Hepatocyte (in vitro differentiated cells): ENCODE measurements around the gene PKNOX1. TPM values are rescaled to one million over a fixed set of nuclear protein-coding genes. Genes with fewer than 3 reads are reported as not detected.

Source experiments
- DNase-seq: peaks from one replicate; pipeline ENCODE4 v3.0.0-alpha.2; 2016; ENCODE audit warnings: low spot score
- H2AFZ ChIP-seq: fragments of 200-600 bp; sonication (generic); 2 replicates; pipeline ENCODE4 v1.6.0; 2016; ENCODE audit warnings: antibody characterized with exemption, mild to moderate bottlenecking
- H3K27ac ChIP-seq: fragments of 200-600 bp; sonication (generic); 2 replicates; pipeline ENCODE4 v1.5.1; 2016; ENCODE audit warnings: mild to moderate bottlenecking
- H3K27me3 ChIP-seq: fragments of 200-600 bp; sonication (generic); 2 replicates; pipeline ENCODE4 v1.6.1; 2016
- H3K36me3 ChIP-seq: fragments of 200-600 bp; sonication (generic); replicated peaks from 2 replicates; pipeline ENCODE4 v1.5.1; 2016; ENCODE audit warnings: low read depth; ENCODE audit not compliant: insufficient read depth
- H3K4me1 ChIP-seq: fragments of 200-600 bp; sonication (generic); 2 replicates; pipeline ENCODE4 v1.5.1; 2016; ENCODE audit warnings: mild to moderate bottlenecking, moderate library complexity; ENCODE audit not compliant: insufficient read depth
- H3K4me2 ChIP-seq: fragments of 200-600 bp; sonication (generic); 2 replicates; pipeline ENCODE4 v1.6.0; 2016
- H3K4me3 ChIP-seq: fragments of 200-600 bp; sonication (generic); 2 replicates; pipeline ENCODE4 v1.5.1; 2016; ENCODE audit warnings: mild to moderate bottlenecking
- H3K79me2 ChIP-seq: fragments of 200-600 bp; sonication (generic); 2 replicates; pipeline ENCODE4 v1.6.0; 2017; ENCODE audit warnings: mild to moderate bottlenecking
- H3K9me2 ChIP-seq: fragments of 200-600 bp; sonication (generic); replicated peaks from 2 replicates; pipeline ENCODE4 v1.6.0; 2017; ENCODE audit warnings: mild to moderate bottlenecking; ENCODE audit not compliant: insufficient read depth
- H3K9me3 ChIP-seq: fragments of 200-600 bp; sonication (generic); 2 replicates; pipeline ENCODE4 v1.5.1; 2016; ENCODE audit warnings: low read depth, mild to moderate bottlenecking
- H4K20me1 ChIP-seq: fragments of 200-600 bp; sonication (generic); 2 replicates; pipeline ENCODE4 v1.6.0; 2016; ENCODE audit warnings: mild to moderate bottlenecking; ENCODE audit not compliant: insufficient read depth, poor library complexity, severe bottlenecking
- EZH2 ChIP-seq: fragments of 200-600 bp; sonication (generic); IDR thresholded peaks from 2 replicates; pipeline ENCODE4 v1.6.1; 2016; ENCODE audit warnings: antibody characterized with exemption, mild to moderate bottlenecking, borderline replicate concordance
- EZH2phosphoT487 ChIP-seq: fragments of 200-600 bp; sonication (generic); IDR thresholded peaks from one replicate; pipeline ENCODE4 v1.6.1; 2018; ENCODE audit warnings: antibody characterized with exemption, mild to moderate bottlenecking, low read depth, moderate library complexity; ENCODE audit not compliant: unreplicated experiment, severe bottlenecking
- WGBS: methylation state at CpG from one replicate; pipeline ENCODE4 v1.1.6; 2016; ENCODE audit warnings: low lambda C conversion rate; ENCODE audit errors: missing lambda C conversion rate; 5-methylcytosine and 5-hydroxymethylcytosine counted together
- polyA plus RNA-seq: library from polyadenylated mRNA; unstranded; fragments of >200 nt; fragmentation: Nextera tagmentation; extraction: Ambion mirVana; gene quantifications from 2 replicates; pipeline ENCODE4 v1.2.1, GENCODE V29; 2016
- total RNA-seq: library from RNA; depleted of rRNA; stranded (reverse); fragments of >200 nt; gene quantifications from 2 replicates; pipeline ENCODE4 v1.2.3, GENCODE V29; 2014
- TF ChIP-seq, protein P1 (sequence below): fragments of 200-600 bp; sonication (generic); IDR thresholded peaks from 2 replicates; pipeline ENCODE4 v1.5.1; 2016; ENCODE audit warnings: antibody characterized with exemption, mild to moderate bottlenecking; ENCODE audit not compliant: poor library complexity

PKNOX1 gene
- total and polyA plus RNA-seq, 2 experiments from 2014 or later: 11.0 to 13.4 TPM

DNA sequence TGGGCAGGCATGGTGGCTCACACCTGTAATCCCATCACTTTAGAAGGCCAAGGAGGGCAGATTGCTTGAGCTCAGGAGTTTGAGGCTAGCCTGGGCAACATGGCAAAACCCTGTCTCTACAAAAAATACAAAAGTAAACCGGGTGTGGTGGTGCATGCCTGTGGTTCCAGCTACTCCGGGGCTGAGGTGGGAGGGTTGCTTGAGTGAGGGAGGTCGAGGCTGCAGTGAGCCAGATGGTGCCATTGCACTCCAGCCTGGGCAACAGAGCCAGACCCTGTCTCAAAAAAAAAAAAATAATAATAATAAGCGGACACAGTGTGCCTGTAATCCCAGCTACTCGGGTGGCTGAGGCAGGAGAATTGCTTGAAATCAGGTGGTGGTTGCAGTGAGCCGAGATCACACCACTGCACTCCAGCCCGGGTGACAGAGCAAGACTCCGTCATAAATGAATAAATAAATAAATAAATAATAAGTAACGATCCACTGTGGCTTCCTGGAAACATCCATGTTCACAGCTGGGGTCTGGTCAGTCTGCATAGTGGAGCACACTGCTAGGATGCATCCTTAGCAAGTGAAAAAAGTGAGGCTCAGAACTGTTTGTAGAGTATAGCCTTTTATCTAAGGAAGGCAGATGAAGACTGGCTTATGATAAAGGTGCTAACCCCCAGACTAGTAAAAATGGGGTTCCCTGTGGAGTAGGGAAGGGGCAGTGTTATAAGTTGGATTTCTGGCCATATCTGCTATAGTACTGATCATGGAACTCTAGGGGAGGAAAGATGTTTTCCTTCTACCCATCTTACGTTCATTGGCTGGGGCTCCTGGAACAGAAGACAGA is 15.7 kb downstream of the PKNOX1 start:
- Histone ChIP-seq H3K4me1 (peaks cover 12% of the 10 kb centered on the region), H3K4me2 (no peak overlapping the region), H4K20me1 (no peaks in the 10 kb centered on the region), H3K4me3 (no peak overlapping the region), H3K9me2 (no peaks in the 10 kb centered on the region), H2AFZ (no peak overlapping the region), H3K36me3 (no peaks in the 10 kb centered on the region), H3K79me2 (peaks cover 37% of the 10 kb centered on the region), H3K27ac (no peak overlapping the region), H3K27me3 (no peaks in the 10 kb centered on the region), H3K9me3 (no peaks in the 10 kb centered on the region)
- DNase-seq: no peak
- TF ChIP-seq, protein P1, sequence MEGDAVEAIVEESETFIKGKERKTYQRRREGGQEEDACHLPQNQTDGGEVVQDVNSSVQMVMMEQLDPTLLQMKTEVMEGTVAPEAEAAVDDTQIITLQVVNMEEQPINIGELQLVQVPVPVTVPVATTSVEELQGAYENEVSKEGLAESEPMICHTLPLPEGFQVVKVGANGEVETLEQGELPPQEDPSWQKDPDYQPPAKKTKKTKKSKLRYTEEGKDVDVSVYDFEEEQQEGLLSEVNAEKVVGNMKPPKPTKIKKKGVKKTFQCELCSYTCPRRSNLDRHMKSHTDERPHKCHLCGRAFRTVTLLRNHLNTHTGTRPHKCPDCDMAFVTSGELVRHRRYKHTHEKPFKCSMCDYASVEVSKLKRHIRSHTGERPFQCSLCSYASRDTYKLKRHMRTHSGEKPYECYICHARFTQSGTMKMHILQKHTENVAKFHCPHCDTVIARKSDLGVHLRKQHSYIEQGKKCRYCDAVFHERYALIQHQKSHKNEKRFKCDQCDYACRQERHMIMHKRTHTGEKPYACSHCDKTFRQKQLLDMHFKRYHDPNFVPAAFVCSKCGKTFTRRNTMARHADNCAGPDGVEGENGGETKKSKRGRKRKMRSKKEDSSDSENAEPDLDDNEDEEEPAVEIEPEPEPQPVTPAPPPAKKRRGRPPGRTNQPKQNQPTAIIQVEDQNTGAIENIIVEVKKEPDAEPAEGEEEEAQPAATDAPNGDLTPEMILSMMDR: no peak
- no peak for TF ChIP-seq EZH2
- no peak for TF ChIP-seq EZH2phosphoT487
- 74% methylated on average over 10 of the region's 10 CpGs for WGBS

DNA sequence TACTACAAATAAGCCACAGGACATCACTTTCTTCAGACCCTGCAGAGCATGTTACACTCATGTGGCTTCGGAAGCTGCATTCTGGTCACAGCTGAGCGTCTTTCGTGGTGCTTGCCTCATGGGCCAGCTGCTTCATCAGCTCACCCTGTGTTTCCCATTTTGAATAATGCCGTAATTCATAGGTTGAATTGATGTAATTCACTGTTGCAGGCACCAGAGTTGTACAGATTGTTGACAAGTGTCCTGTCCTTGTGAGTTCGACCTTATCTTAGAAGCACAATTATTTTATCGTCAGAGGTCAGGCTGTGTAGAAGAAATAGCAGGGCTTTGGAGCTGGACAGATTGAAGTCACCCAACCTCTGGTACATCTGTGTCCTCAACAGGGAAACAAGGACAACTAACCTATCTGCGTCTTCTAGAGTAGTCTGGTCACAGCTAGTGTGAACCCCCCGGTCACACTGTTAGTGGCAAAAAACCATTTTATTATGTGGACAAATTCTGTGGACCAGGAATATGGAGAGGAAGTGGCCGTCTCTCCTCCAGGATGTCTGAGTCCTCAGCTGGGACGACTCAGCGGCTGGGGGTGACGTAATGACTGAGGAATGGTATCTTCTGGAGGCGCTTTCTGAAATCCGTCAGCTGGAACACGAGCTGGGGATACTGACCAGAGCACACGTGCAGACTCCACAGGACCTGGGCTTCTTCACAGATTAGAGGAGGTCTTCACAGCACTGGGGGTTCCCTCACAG is 17.8 kb downstream of the PKNOX1 start:
- peaks cover 12% of the 10 kb centered on the region for H3K4me1 ChIP-seq
- H3K79me2 ChIP-seq: peaks cover 27% of the 10 kb centered on the region
- TF ChIP-seq EZH2: no peak
- TF ChIP-seq, protein P1: no peak
- no peaks in the 10 kb centered on the region for H4K20me1 ChIP-seq
- no peak overlapping the region for H2AFZ ChIP-seq
- DNase-seq: peak; percentile 83
- WGBS: 53% methylated on average over 16 of the region's 16 CpGs
- no peaks in the 10 kb centered on the region for H3K9me2 ChIP-seq
- H3K27me3 ChIP-seq: no peaks in the 10 kb centered on the region
- H3K27ac ChIP-seq: peak overlapping the region; percentile 83
- H3K36me3 ChIP-seq: no peaks in the 10 kb centered on the region
- H3K4me3 ChIP-seq: no peak overlapping the region
- no peak overlapping the region for H3K4me2 ChIP-seq
- H3K9me3 ChIP-seq: no peaks in the 10 kb centered on the region

DNA sequence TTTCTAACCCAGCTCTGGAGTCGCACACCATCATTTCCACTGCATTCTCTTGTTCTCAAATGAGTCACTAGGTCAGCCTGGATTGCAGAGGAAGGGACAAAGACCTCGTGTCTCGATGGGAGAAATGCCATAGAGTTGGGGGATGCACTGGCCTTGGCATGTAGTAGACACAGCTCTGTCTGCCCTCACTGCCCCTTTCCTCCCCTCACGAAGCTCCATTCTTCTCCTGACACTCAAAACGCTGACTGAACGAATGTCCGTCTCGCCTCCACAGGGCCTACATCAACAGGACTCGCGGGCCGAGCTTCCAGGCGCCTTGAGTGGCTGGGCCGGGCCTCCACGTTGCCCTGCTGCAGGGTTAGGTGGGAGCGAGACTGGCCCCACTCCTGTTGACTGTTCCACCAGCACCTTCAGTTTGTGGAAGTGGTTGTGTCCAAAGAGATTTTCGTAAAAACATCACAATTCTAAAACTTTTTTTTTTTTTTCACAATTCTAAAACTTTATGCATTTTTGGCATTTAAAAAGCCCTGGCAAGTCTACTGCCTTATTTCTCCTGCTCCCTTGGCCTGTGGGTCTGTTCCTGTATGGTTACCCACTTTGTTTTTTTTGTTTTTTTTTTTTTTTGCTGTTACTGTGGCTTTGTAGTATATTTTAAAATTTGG is 18.8 kb downstream of the PKNOX1 start:
- H3K27ac ChIP-seq: peak overlapping the region; percentile 83
- no peaks in the 10 kb centered on the region for H3K36me3 ChIP-seq
- H3K79me2 ChIP-seq: peaks cover 27% of the 10 kb centered on the region
- no peak overlapping the region for H3K4me3 ChIP-seq
- no peaks in the 10 kb centered on the region for H3K9me3 ChIP-seq
- no peaks in the 10 kb centered on the region for H3K27me3 ChIP-seq
- H3K4me1 ChIP-seq: peaks cover 12% of the 10 kb centered on the region
- no peaks in the 10 kb centered on the region for H4K20me1 ChIP-seq
- H3K4me2 ChIP-seq: no peak overlapping the region
- H3K9me2 ChIP-seq: no peaks in the 10 kb centered on the region
- TF ChIP-seq EZH2phosphoT487 (no peak), EZH2 (no peak)
- TF ChIP-seq, protein P1: no peak
- no peak for DNase-seq
- 83% methylated on average over 16 of the region's 16 CpGs for WGBS
- no peak overlapping the region for H2AFZ ChIP-seq
